Testis (tissue), 3 donors: ENCODE results near the gene NPLOC4. TPM values are rescaled to one million over a fixed set of nuclear protein-coding genes. Genes with fewer than 3 reads are reported as not detected.

Source experiments
- DNase-seq: peaks from one replicate; pipeline ENCODE4 v3.0.0-alpha.2; 2019
- H3K27ac ChIP-seq, 2 donors: fragments of 200-600 bp; sonication (generic); one replicate each; pipeline ENCODE4 v1.5.1; 2019
- H3K27me3 ChIP-seq: fragments of 200-600 bp; sonication (generic); one replicate; pipeline ENCODE4 v1.5.1; 2019
- H3K36me3 ChIP-seq: fragments of 200-600 bp; sonication (generic); one replicate; pipeline ENCODE4 v1.5.1; 2017; ENCODE audit warnings: low read depth; ENCODE audit errors: missing control alignments
- H3K4me1 ChIP-seq: fragments of 200-600 bp; sonication (generic); one replicate; pipeline ENCODE4 v1.5.1; 2019
- H3K4me3 ChIP-seq, 2 donors: fragments of 200-600 bp; sonication (generic); one replicate each; pipeline ENCODE4 v1.5.1; 2017 to 2019
- H3K9me3 ChIP-seq: fragments of 200-600 bp; sonication (generic); one replicate; pipeline ENCODE4 v1.5.1; 2017
- POLR2A ChIP-seq: fragments of 450-650 bp; IDR thresholded peaks from one replicate; pipeline ENCODE4 v1.6.1; 2017; ENCODE audit warnings: antibody characterized with exemption, mild to moderate bottlenecking, moderate library complexity
- WGBS, 2 donors: methylation state at CpG; one replicate each; pipeline ENCODE4 v1.1.5; 2018; 5-methylcytosine and 5-hydroxymethylcytosine counted together
- intact Hi-C: fragments of 100-400 bp; cut with DNase I; formaldehyde crosslinking; loops from one replicate; pipeline ENCODE4 v1.15.1; 2023; ENCODE audit warnings: low total_unique reads
- polyA plus RNA-seq: library from polyadenylated mRNA; stranded (reverse); fragments of 350-450 nt; fragmentation: Illumina TruSeq; extraction: RNeasy Lipid Tissue Mini Kit (QIAGEN cat#74804); gene quantifications from one replicate; pipeline ENCODE4 v1.2.3, GENCODE V29; 2014; ENCODE audit warnings: low read depth, low replicate concordance; ENCODE audit not compliant: insufficient read depth
- total RNA-seq, 2 donors: library from RNA; depleted of rRNA; stranded (reverse); fragments of >200 nt; gene quantifications; one replicate each; pipeline ENCODE4 v1.2.3, GENCODE V29; 2016
- TF ChIP-seq, protein P1 (sequence below), 3 experiments: fragments of 450-650 bp in 2 of 3; fragments of 200-600 bp in 1 of 3; sonication (generic) in 1 of 3; IDR thresholded peaks; one replicate each; pipeline ENCODE4 v1.5.1; 2016 to 2019; ENCODE audit warnings: antibody characterized with exemption in 3 of 3, mild to moderate bottlenecking in 2 of 3, moderate library complexity in 1 of 3

Gene NPLOC4
- total and polyA plus RNA-seq, 3 donors from 2014 or later: 106 to 130 (median 122) TPM

DNA sequence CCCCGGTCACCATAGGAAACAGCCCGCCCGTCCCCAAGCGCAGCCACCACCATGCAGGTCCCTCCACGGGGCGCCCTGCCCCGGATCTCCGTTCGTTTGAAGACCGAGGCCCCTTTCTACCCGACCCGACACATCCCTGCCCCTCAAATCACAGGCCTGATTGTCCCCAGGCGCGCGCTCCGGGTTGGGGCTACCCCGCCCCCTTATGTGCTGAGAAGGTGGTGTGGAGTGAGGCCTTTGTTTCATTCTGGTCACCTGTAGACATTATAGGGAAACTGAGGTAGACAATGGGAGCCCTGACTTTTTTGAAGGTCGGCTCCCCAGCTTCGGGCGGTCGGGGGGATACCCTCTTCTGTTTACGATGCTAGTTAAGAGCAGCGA, 123.5 kb downstream of the NPLOC4 start:
- TF ChIP-seq, protein P1, sequence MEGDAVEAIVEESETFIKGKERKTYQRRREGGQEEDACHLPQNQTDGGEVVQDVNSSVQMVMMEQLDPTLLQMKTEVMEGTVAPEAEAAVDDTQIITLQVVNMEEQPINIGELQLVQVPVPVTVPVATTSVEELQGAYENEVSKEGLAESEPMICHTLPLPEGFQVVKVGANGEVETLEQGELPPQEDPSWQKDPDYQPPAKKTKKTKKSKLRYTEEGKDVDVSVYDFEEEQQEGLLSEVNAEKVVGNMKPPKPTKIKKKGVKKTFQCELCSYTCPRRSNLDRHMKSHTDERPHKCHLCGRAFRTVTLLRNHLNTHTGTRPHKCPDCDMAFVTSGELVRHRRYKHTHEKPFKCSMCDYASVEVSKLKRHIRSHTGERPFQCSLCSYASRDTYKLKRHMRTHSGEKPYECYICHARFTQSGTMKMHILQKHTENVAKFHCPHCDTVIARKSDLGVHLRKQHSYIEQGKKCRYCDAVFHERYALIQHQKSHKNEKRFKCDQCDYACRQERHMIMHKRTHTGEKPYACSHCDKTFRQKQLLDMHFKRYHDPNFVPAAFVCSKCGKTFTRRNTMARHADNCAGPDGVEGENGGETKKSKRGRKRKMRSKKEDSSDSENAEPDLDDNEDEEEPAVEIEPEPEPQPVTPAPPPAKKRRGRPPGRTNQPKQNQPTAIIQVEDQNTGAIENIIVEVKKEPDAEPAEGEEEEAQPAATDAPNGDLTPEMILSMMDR (IDR thresholded peaks at IDR 0.05): no peak
- TF ChIP-seq POLR2A: no peak
- H3K4me3 ChIP-seq: peak overlapping the region; percentile 74 to 96
- H3K36me3 ChIP-seq: no peaks in the 10 kb centered on the region
- peak overlapping the region; percentile 99 to 100 for H3K27ac ChIP-seq
- WGBS, 2 donors: 0 to 1% methylated on average over 10 to 23 of the region's 23 CpGs
- H3K9me3 ChIP-seq: no peaks in the 10 kb centered on the region
- peak; percentile 67 for DNase-seq
- intact Hi-C loops: loop anchor here (2.0 kb wide), 1 partner anchor 115 kb away; no protein-coding TSS in a partner anchor
- peaks cover 42% of the 10 kb centered on the region for H3K4me1 ChIP-seq
- H3K27me3 ChIP-seq: no peaks in the 10 kb centered on the region

DNA sequence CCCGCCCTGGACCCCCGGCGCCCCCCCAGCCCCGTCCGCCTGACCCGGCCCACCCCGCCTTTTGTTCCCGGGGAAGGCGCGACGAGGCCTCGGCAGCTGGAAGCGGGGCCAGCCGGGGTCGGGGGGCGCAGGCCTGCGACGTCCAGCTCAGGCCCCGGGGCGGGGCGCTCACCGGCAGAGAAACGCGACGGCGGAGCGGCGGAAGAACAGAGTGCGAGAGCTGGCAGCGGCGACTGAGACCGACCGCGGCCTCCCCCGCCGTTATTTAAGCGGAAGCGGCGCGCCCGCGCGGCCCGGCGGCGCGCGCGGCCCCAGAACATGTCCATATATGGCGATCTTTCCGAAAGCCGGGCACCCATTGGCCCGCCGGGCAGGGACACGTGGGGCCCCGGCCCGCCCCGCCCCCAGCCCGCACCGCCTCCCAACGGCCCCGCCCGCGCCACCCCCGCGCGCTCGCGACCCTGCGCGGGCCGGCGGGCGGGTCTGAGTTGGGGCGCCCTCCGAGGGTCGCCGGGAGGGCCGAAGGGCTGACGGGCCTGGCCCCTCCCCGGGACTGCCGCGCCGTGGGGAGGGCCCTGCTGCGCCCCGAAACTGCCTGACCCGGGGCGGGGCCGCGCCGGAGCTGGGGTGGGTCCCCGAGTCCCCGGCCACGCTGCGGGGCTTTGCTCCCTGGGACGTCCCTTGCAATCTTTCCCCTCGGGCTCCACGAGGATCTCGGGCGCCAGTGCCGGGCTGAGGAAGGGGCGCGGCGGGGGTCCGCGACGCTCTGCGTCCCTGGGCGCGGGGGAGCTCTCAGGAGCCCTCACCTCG, 124.1 kb downstream of the NPLOC4 start, which contains the start of gene ACTG1:
TSS of gene ACTG1 (minus strand) at position 238 of the 810 bp plus-strand sequence. CDS start 445 bp downstream, outside the sequence.
- intact Hi-C loops: loop anchor here (2.0 kb wide), 1 partner anchor 114 kb away; no protein-coding TSS in a partner anchor
- Histone ChIP-seq H3K27ac (peak within 1 kb of the TSS; percentile 99 to 100), H3K4me3 (peak within 1 kb of the TSS; percentile 74 to 96), H3K27me3 (no peaks in the 10 kb centered on the region), H3K4me1 (peaks cover 37% of the 10 kb centered on the region), H3K36me3 (no peaks in the 10 kb centered on the region), H3K9me3 (no peaks in the 10 kb centered on the region)
- WGBS, 2 donors: 1% methylated on average over 55 of the region's 111 CpGs; no CpG with 5 or more reads in 1 of the 2 donors
- TF ChIP-seq POLR2A: peak; percentile 49
- TF ChIP-seq, protein P1 (IDR thresholded peaks at IDR 0.05): no peak
- peak; percentile 93 for DNase-seq

DNA sequence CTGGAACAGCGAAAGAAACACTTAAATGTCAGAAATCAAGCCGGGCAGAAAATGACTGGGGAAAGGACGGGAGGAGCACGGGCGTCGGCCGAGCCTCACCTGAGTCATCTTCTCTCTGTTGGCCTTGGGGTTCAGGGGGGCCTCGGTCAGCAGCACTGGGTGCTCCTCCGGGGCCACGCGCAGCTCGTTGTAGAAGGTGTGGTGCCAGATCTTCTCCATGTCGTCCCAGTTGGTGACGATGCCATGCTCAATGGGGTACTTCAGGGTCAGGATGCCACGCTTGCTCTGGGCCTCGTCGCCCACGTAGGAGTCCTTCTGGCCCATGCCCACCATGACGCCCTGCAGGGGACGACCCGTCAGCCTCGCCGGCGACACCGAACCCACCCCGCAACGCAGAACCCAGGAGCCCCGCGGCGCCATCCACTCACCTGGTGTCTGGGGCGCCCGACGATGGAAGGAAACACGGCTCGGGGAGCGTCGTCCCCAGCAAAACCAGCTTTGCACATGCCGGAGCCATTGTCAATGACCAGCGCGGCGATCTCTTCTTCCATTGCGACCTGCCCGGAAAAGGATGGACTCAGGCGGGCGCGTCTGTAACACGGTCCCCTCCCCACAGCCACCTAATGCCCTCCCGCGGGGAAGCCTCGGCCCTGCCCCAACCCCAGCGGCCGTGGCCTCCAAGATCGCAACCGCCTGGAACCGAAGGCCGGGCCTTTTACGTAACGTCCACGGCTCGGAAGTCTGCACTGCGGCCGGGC, 124.9 kb downstream of the NPLOC4 start:
- TF ChIP-seq, protein P1 (IDR thresholded peaks at IDR 0.05): no peak
- no peak for TF ChIP-seq POLR2A
- intact Hi-C loops: loop anchor here (2.0 kb wide), 1 partner anchor 113 kb away; no protein-coding TSS in a partner anchor

GRCh38 chr17:81511554-81511803, 125.4 kb downstream of the NPLOC4 start:
- no peaks in the 10 kb centered on the region for H3K36me3 ChIP-seq
- peaks cover 30% of the 10 kb centered on the region for H3K4me1 ChIP-seq
- peak overlapping the region; percentile 51 to 100 for H3K27ac ChIP-seq
- WGBS, 2 donors: 3 to 25% methylated on average over 9 of the region's 9 CpGs
- intact Hi-C loops: no loop called here
- DNase-seq: no peak
- no peaks in the 10 kb centered on the region for H3K9me3 ChIP-seq
- H3K4me3 ChIP-seq: peak overlapping the region; percentile 74 to 96
- TF ChIP-seq POLR2A: no peak
- TF ChIP-seq, protein P1 (IDR thresholded peaks at IDR 0.05): no peak
- no peaks in the 10 kb centered on the region for H3K27me3 ChIP-seq

More for the DNA sequence above, 124.9 kb downstream of the NPLOC4 start:
- peaks cover 31% of the 10 kb centered on the region for H3K4me1 ChIP-seq
- peak overlapping the region; percentile 93 to 100 for H3K27ac ChIP-seq
- peak overlapping the region; percentile 74 to 96 for H3K4me3 ChIP-seq
- H3K9me3 ChIP-seq: no peaks in the 10 kb centered on the region
- no peaks in the 10 kb centered on the region for H3K36me3 ChIP-seq
- WGBS, 2 donors: 1 to 2% methylated on average over 33 to 61 of the region's 62 CpGs
- no peaks in the 10 kb centered on the region for H3K27me3 ChIP-seq
- DNase-seq: peak; percentile 32
